NCI-H1048 (cell line): Measurements from ENCODE around the gene FLII.
"Not testable (repeated sequence)": the region's sequence is repeated elsewhere in the genome, so short reads cannot be mapped to it uniquely, and the experiment has no call there.

Experiments
- DNase-seq: peaks from one replicate; lab custom pipeline; 2025; lab: John Stamatoyannopoulos, UW

The FLII gene

DNA sequence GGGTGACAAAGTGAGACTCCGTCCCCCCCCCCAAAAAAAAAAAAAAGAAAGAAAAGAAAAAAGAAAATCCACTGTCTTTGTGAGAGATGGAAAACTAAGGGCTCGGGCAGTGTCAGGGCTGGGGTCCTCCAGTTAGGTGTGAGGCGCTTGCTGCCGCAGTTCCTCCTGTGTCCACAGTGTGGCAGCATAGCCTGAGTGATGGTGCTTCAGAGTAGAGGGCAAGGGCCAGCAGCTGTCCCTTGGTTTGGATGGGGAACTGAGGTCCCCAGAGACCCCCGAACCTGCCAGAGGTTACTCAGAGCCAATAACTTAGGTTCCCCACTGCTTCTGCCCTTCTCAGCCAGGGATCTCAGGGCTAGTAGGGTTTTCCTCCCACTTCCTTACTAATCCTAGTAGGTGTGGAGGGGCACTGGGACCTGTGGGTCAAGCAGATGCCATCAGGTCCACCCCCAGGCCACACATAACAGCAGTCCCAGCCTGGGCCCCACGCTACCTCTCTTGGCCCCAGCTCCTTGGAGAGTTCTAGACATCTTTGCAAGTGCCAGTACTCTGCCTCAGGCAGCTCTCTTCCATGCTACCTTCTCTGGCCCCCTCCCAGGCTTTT lies 41.0 kb downstream of the FLII start:
- peak; percentile 21 for DNase-seq

DNA sequence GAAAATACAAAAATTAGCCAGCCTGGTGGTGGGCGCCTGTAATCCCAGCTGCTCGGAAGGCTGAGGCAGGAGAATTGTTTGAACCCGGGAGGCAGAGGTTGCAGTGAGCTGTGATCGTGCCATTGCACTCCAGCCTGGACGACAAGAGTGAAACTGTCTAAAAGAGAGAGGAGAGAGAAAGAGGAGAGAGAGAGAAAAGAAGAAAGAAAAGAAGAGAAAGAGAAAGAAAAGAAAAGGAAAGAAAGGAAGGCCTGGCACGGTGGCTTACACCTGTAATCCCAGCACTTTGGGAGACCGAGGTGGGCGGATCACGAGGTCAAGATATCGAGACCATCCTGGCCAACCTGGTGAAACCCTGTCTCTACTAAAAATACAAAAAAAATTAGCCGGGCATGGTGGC lies 41.6 kb downstream of the FLII start:
- DNase-seq = not testable (repeated sequence)

DNA sequence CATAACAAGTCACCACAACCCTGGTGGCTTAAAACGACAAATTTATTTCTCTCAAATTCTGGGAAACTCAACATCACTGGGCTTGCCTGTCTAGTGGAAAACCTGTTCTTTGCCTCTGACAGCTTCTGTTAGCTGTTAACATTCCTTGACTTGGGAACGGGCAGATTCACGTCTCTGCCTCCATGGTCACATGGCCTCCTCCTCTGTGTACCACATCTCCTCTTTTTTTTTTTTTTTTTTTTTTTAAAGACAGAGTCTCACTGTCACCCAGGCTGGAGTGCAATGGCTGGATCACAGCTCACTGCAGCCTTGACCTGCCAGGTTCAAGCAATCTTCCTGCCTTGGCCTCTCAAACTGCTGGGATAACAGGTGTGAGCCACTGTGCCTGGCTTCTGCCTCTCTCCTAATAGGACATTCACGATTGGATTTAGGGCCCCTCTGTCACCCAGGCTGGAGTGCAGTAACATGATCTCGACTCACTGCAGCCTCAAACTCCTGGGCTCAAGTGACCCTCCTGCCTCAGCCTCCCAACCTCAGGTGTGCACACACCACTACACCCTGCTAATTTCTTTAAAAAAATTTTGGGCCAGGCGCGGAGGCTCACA lies 44.8 kb downstream of the FLII start:
- no peak for DNase-seq

DNA sequence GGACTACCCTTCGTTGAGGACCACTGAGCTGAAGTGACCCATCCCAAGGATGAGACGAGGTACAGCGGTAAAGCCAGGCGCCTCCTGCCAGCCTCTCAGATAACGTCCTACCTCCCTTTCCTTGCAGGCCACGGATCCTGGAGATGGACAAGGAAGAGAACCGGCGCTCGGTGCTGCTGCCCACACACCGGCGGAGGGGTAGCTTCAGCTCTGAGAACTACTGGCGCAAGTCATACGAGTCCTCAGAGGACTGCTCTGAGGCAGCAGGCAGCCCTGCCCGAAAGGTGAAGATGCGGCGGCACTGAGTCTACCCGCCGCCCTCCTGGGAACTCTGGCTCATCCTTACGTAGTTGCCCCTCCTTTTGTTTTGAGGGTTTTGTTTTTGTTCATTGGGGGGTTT lies 50.4 kb downstream of the FLII start:
- no peak for DNase-seq

DNA sequence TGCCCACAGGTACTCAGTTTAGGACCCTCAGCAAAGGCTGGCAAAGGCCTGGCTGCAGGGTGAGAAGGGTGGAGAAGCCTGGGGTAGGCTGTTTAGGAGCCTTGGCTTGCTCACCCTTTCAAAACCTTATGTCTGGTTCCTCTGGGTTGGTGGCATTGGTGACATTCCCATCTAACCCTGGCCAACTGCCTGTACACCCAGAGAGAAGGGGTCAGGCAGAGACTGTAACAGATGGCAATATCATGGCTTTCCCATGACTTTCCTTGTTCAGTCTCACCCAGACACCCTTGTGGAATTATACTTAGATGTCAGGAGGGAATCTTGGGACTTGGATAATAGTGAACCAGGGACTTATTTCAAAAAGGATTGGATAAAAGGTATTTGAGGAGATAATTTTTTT lies 51.6 kb downstream of the FLII start:
- DNase-seq = no peak

DNA sequence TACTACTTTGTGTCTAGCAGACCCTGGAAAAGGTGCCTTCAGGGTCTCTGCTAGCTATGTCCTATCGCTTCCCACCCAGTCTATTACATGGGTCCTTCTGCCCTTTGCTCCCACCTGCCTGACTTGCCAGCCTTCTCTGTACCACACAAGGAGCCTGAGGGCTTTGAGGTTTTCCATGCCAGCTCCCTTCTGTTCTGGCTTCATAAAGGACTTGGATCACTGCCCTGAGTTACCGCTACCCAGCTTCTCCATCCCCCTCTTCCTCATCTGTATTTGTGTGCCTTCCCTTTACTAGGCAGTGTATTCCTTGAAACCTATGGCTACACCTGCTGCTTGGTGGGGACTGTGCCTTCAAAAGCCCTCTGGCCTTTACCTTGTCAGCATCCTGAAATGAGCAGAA lies 52.7 kb downstream of the FLII start:
- DNase-seq = no peak

DNA sequence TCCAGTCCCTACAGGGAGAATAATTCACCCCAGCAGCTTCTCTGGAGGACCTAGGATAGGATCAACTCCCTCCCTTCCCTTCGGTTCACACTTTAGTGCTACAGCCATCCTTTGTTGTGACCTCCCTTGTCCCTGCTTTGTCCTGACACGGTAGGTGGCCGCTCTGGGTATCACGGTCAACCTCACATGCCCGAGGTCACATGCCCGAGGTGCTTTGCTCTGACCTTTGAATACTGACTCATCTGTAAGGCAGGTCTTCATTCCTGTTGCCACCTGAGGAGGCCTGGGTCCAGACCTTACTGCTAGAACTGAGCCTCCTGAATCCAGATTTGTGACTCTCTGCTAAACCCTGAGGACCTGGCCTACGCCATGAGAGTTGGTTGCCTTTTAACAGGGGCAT lies 55.2 kb downstream of the FLII start:
- no peak for DNase-seq

DNA sequence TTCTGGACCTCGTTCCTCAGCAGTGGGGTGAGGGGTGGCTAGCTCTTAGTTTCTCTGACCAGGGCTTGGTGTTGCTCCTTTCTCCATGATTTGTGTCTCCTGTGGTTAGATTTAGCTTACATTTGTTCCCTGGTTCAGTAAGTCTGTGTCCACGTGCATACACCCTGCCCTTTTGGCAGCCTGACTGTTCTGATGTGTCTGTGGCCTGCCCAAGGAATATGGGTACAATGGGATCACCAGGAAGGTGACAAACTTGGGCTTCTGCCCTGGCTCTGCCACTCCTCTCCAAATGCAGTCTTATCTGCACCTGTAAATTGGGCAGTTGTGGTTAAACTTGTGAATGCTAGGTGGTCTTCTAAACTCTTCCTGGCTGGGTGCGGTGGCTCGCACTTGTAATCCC lies 57.4 kb downstream of the FLII start:
- no peak for DNase-seq

DNA sequence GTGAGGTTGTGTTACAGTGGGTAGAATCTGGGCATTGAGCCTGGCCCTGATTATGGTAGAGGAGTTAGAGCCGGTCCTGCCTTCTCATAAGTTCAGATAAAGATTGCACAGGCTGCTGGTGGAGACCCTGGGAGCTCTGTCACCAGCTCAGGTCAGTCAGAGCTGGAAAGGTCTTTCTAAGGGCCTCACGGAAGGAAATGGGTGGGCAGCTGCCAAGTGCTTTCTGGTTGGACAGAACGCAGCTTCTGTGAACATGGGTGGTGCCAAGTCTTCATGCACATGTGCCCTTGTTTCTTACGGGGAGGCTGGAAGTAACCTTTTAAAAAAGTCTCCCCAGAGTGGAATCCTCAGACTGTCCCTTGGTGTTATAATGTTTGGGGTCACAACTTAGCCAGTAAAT lies 60.0 kb downstream of the FLII start:
- no peak for DNase-seq

DNA sequence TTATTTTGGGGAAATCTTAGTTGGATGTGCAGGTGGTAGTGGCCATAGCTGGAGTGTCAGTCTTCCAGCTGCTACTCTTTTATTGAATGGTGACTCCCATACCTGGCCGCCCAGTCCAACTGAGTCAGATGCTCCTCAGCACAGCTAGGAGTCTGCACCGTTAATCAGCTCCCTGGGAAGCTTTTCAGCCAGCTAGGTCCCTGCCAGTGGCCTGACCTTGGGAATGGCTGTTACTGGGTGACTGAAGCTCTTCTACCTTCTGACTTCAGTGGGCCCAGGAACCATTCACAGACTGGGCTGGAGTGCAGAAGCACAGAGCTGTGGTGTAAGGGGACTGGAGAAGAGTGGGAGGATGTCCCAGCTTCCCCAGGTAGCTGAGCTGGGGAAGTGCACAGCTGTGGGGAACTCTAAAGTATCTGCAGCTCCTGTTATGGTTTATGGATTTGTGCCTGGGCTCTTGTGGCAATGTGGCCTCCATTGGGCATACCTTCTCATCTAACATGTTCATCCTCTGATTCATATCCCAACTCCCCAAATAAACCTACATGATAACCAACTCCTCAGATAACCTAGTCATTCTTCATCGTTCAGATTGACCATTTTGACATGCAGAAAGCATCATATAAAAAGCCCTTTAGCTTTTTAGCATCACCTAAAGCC lies 60.9 kb downstream of the FLII start:
- DNase-seq = no peak

DNA sequence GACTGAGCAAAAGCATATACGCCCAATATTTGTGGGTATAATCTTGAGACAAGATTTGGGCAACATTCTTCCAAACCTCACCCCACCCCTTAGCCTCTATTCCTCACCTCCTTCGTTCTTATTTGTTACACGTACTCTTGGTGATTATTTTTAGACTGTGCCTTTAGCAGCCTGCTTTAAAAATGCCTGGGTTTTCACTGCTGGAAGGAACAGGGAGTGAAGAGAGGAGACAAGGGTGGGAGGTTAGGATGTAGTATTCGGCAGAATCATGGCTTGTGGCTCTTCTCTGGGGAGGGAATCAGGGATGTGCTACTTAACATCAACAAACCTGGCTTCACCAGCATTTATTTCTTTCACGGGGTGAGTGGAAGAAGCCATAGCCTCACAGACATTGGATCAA lies 63.3 kb downstream of the FLII start:
- no peak for DNase-seq
